DMS53 (cell line): ENCODE results near the gene SYK.
"Not testable (repeated sequence)": the region's sequence is repeated elsewhere in the genome, so short reads cannot be mapped to it uniquely, and the experiment has no call there.

Experiments used
- DNase-seq: peaks from one replicate; lab custom pipeline; 2025; lab: John Stamatoyannopoulos, UW

The SYK gene

GRCh38 chr9:90801241-90801972, at the start of gene SYK:
SYK (plus strand) TSS chr9:90801819; CDS start chr9:90843899, 42,080 bp downstream.
- peak; percentile 85 for DNase-seq

- peak; percentile 76 for DNase-seq
Measured at GRCh38 chr9:90755514-90756371, 45.9 kb upstream of the SYK start.

- not testable (repeated sequence) for DNase-seq
Measured at GRCh38 chr9:90760577-90760976, 41.0 kb upstream of the SYK start.

GRCh38 chr9:90766731-90767130, 34.9 kb upstream of the SYK start:
- no peak for DNase-seq

GRCh38 chr9:90767523-90768100, 34.0 kb upstream of the SYK start:
- peak; percentile 29 for DNase-seq

- DNase-seq, result no peak
Measured at GRCh38 chr9:90770182-90770738, 31.4 kb upstream of the SYK start.

- no peak for DNase-seq
Measured at GRCh38 chr9:90770927-90771326, 30.7 kb upstream of the SYK start.

GRCh38 chr9:90772386-90772785, 29.2 kb upstream of the SYK start:
- no peak for DNase-seq

GRCh38 chr9:90773617-90774016, 28.0 kb upstream of the SYK start:
- DNase-seq, result peak; percentile 45

- no peak for DNase-seq
Measured at GRCh38 chr9:90774071-90774470, 27.5 kb upstream of the SYK start.

- DNase-seq, result peak; percentile 26
Measured at GRCh38 chr9:90774682-90775081, 26.9 kb upstream of the SYK start.

- no peak for DNase-seq
Measured at GRCh38 chr9:90775657-90776056, 26.0 kb upstream of the SYK start.

- peak; percentile 4 for DNase-seq
Measured at GRCh38 chr9:90778746-90779145, 22.9 kb upstream of the SYK start.

GRCh38 chr9:90783552-90783951, 18.1 kb upstream of the SYK start:
- DNase-seq, result no peak

GRCh38 chr9:90783964-90784363, 17.7 kb upstream of the SYK start:
- DNase-seq, result no peak

GRCh38 chr9:90787771-90788460, 13.7 kb upstream of the SYK start:
- DNase-seq, result no peak

- DNase-seq, result not testable (repeated sequence)
Measured at GRCh38 chr9:90788527-90788926, 13.1 kb upstream of the SYK start.

- no peak for DNase-seq
Measured at GRCh38 chr9:90789408-90789807, 12.2 kb upstream of the SYK start.

- no peak for DNase-seq
Measured at GRCh38 chr9:90789862-90790261, 11.8 kb upstream of the SYK start.

GRCh38 chr9:90793024-90793423, 8.6 kb upstream of the SYK start:
- not testable (repeated sequence) for DNase-seq

- DNase-seq, result no peak
Measured at GRCh38 chr9:90793729-90794128, 7.9 kb upstream of the SYK start.

GRCh38 chr9:90795084-90795483, 6.5 kb upstream of the SYK start:
- peak; percentile 30 for DNase-seq
